GM08714 (cell line): ENCODE results near the gene CD209.
"Not testable (repeated sequence)": the region's sequence is repeated elsewhere in the genome, so short reads cannot be mapped to it uniquely, and the experiment has no call there.

Experiments used
- H3K4me3 ChIP-seq: fragments of 200-500 bp; sonication (Bioruptor generic); 2 replicates; pipeline ENCODE4 v1.5.1; 2014; ENCODE audit warnings: mild to moderate bottlenecking, low read length, inconsistent platforms
- ZNF274 ChIP-seq: IDR thresholded peaks from 2 replicates; pipeline ENCODE4 v1.6.1; 2012; ENCODE audit warnings: mild to moderate bottlenecking, low read depth, low read length

CD209 gene

GRCh38 chr19:7746903-7747884, at the start of gene CD209:
Gene CD209 (minus strand): TSS chr19:7747534. CDS start chr19:7747511, 23 bp downstream.
- TF ChIP-seq ZNF274, result no peak
- no peak within 1 kb of the TSS for H3K4me3 ChIP-seq

- no peak overlapping the region for H3K4me3 ChIP-seq
- TF ChIP-seq ZNF274, result no peak
Measured at GRCh38 chr19:7795555-7796161, 48.3 kb upstream of the CD209 start.

- TF ChIP-seq ZNF274, result no peak
Measured at GRCh38 chr19:7793493-7793892, 46.2 kb upstream of the CD209 start.

GRCh38 chr19:7792701-7793100, 45.4 kb upstream of the CD209 start:
- H3K4me3 ChIP-seq, result not testable (repeated sequence)

More at GRCh38 chr19:7793493-7793892, 46.2 kb upstream of the CD209 start:
- no peak overlapping the region for H3K4me3 ChIP-seq

GRCh38 chr19:7792281-7792680, 44.9 kb upstream of the CD209 start:
- H3K4me3 ChIP-seq, result no peak overlapping the region
- TF ChIP-seq ZNF274, result no peak

GRCh38 chr19:7790416-7790815, 43.1 kb upstream of the CD209 start:
- no peak for TF ChIP-seq ZNF274
- H3K4me3 ChIP-seq, result no peak overlapping the region

GRCh38 chr19:7789447-7789846, 42.1 kb upstream of the CD209 start:
- no peak overlapping the region for H3K4me3 ChIP-seq
- TF ChIP-seq ZNF274, result no peak

- H3K4me3 ChIP-seq, result no peak overlapping the region
- no peak for TF ChIP-seq ZNF274
Measured at GRCh38 chr19:7788933-7789323, 41.6 kb upstream of the CD209 start.

GRCh38 chr19:7788178-7788932, 41.0 kb upstream of the CD209 start:
- H3K4me3 ChIP-seq, result no peak overlapping the region
- no peak for TF ChIP-seq ZNF274

GRCh38 chr19:7787602-7788177, 40.4 kb upstream of the CD209 start:
- no peak overlapping the region for H3K4me3 ChIP-seq
- no peak for TF ChIP-seq ZNF274

- TF ChIP-seq ZNF274, result no peak
- no peak overlapping the region for H3K4me3 ChIP-seq
Measured at GRCh38 chr19:7787141-7787540, 39.8 kb upstream of the CD209 start.

- no peak for TF ChIP-seq ZNF274
- H3K4me3 ChIP-seq, result no peak overlapping the region
Measured at GRCh38 chr19:7784856-7785255, 37.5 kb upstream of the CD209 start.

GRCh38 chr19:7783991-7784423, 36.7 kb upstream of the CD209 start:
- no peak overlapping the region for H3K4me3 ChIP-seq
- TF ChIP-seq ZNF274, result no peak

- no peak overlapping the region for H3K4me3 ChIP-seq
- TF ChIP-seq ZNF274, result no peak
Measured at GRCh38 chr19:7781157-7781556, 33.8 kb upstream of the CD209 start.
